ENCODE data around the gene GZMM.
"Not testable (repeated sequence)": the region's sequence is repeated elsewhere in the genome, so short reads cannot be mapped to it uniquely, and the experiment has no call there.

Gene GZMM

DNA sequence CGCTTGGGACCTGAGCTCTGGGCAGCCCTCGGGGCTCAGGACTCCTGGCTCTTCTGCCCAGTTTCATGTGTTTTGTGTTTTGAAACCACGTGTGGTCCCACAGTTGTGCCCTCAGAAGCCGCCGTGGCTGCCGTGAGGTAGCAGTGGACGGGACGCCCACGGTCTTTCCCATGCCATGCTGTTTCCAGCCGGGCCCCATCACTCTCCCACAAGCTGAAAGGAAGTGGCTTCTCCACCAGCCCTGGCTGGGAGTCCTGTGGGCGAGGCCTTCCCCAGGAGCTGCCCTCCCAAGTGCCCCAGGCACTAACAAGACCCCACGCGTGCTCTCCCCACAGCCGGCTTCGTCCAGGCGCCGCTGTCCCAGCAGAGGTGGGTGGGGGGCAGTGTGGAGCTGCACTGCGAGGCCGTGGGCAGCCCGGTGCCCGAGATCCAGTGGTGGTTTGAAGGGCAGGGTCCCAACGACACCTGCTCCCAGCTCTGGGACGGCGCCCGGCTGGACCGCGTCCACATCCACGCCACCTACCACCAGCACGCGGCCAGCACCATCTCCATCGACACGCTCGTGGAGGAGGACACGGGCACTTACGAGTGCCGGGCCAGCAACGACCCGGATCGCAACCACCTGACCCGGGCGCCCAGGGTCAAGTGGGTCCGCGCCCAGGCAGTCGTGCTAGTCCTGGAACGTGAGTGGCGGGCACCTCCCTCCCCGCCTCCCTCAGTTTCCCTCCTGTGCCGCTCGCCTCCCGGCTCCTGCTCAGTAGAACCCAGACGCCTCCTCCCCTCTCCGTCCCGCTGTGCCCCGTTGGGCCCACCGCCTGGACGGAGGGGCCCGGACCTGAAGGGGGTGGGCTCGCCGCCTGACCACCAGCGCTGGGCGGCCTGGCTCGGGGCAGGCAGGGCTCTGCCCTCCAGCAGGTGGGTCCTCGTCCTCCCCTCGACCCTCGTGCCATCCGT, 33.9 kb downstream of the GZMM start:
- Mint-ChIP-seq H3K4me3 (no peak overlapping the region), H3K27me3 (no peaks in the 10 kb centered on the region), H3K36me3 (ENCODE audit: insufficient read depth) (peaks cover 6% of the 10 kb centered on the region), H3K27ac (ENCODE audit: low read depth) (no peak overlapping the region), H3K4me1 (peaks cover 26% of the 10 kb centered on the region), H3K9me3 (no peaks in the 10 kb centered on the region)
- ATAC-seq (replicated peaks; ENCODE audit: extremely low read depth, poor library complexity, severe bottlenecking), result no peak
- DNase-seq (ENCODE audit: low spot score in 2 of 2), result no peak

DNA sequence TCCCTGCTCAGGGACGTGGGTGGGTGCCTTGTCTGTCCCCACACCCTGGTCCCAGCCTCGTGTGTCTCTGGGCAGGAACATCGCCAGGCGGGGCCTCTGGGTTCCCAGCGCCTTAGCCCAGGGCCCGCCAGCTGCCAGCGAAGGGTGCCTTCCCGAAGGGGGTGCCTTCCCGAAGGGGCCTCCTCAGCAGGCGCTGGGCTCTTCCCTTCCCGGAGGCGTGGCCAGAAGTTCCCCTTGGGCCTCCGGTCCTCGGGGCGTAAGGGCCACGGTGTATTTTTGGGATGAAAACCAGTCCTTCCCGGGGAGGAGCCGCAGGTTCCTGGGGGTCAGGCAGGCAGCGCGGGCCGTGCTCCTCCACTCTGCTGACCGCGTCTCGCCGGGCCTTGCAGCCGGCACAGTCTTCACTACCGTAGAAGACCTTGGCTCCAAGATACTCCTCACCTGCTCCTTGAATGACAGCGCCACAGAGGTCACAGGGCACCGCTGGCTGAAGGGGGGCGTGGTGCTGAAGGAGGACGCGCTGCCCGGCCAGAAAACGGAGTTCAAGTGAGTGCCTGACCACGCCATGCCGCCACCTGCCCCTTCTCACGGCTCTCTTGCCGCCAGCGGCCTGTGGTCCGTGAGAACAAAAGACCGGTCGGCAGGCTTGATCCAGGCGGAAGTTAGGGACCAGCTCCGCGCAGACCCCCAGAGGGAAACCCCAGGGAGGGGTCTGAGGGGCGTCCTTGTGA, 35.4 kb downstream of the GZMM start:
- no peak for ATAC-seq (replicated peaks; ENCODE audit: extremely low read depth, poor library complexity, severe bottlenecking)
- H3K9me3 Mint-ChIP-seq, result no peaks in the 10 kb centered on the region
- H3K36me3 Mint-ChIP-seq (ENCODE audit: insufficient read depth), result peaks cover 12% of the 10 kb centered on the region
- no peak for DNase-seq (ENCODE audit: low spot score in 2 of 2)
- no peaks in the 10 kb centered on the region for H3K27me3 Mint-ChIP-seq
- peaks cover 25% of the 10 kb centered on the region for H3K4me1 Mint-ChIP-seq
- no peak overlapping the region for H3K27ac Mint-ChIP-seq (ENCODE audit: low read depth)
- H3K4me3 Mint-ChIP-seq, result no peak overlapping the region

DNA sequence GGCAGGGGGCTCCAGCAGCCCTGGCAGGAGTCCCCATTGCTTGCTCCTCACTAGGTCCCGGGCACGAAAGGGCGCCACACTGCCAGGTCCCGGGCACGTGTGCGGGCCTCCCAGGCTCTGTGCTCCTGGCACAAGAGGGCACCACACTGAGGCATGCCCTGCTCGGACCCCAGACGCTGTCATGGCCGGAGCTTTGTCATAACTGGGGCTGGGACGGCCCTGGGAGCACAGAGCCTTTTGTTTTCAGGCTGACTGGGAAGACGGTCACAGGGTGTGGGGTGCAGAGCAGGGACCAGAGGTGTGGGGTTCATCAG, 35.9 kb downstream of the GZMM start:
- DNase-seq (ENCODE audit: low spot score in 2 of 2) (no peak), ATAC-seq (replicated peaks; ENCODE audit: extremely low read depth, poor library complexity, severe bottlenecking) (no peak)
- Mint-ChIP-seq H3K4me3 (no peak overlapping the region), H3K9me3 (no peaks in the 10 kb centered on the region), H3K36me3 (ENCODE audit: insufficient read depth) (peaks cover 12% of the 10 kb centered on the region), H3K4me1 (peaks cover 19% of the 10 kb centered on the region), H3K27ac (ENCODE audit: low read depth) (no peak overlapping the region), H3K27me3 (no peaks in the 10 kb centered on the region)

DNA sequence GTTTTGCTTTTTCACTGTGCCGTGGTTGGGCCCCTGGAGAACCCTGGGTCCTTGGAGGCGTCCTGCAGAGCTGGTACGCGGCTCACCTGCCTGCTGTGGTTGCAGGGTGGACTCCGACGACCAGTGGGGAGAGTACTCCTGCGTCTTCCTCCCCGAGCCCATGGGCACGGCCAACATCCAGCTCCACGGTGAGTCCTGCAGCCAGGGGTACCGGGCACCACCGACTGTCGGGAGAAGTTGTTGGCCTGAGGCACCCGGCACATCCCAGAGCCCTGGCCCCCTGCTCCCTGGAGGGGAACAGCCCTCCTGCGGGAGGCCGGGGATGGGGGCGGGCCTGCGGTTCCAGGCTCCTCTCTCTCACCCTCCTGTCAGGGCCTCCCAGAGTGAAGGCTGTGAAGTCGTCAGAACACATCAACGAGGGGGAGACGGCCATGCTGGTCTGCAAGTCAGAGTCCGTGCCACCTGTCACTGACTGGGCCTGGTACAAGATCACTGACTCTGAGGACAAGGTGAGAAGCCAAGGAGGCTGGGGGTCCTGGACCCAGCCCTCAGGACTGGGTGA, 36.5 kb downstream of the GZMM start:
- ATAC-seq (replicated peaks; ENCODE audit: extremely low read depth, poor library complexity, severe bottlenecking), result no peak
- H3K9me3 Mint-ChIP-seq, result no peaks in the 10 kb centered on the region
- DNase-seq (ENCODE audit: low spot score in 2 of 2), result no peak
- H3K27me3 Mint-ChIP-seq, result no peaks in the 10 kb centered on the region
- no peak overlapping the region for H3K27ac Mint-ChIP-seq (ENCODE audit: low read depth)
- H3K36me3 Mint-ChIP-seq (ENCODE audit: insufficient read depth), result peaks cover 12% of the 10 kb centered on the region
- no peak overlapping the region for H3K4me3 Mint-ChIP-seq
- H3K4me1 Mint-ChIP-seq, result peaks cover 15% of the 10 kb centered on the region

DNA sequence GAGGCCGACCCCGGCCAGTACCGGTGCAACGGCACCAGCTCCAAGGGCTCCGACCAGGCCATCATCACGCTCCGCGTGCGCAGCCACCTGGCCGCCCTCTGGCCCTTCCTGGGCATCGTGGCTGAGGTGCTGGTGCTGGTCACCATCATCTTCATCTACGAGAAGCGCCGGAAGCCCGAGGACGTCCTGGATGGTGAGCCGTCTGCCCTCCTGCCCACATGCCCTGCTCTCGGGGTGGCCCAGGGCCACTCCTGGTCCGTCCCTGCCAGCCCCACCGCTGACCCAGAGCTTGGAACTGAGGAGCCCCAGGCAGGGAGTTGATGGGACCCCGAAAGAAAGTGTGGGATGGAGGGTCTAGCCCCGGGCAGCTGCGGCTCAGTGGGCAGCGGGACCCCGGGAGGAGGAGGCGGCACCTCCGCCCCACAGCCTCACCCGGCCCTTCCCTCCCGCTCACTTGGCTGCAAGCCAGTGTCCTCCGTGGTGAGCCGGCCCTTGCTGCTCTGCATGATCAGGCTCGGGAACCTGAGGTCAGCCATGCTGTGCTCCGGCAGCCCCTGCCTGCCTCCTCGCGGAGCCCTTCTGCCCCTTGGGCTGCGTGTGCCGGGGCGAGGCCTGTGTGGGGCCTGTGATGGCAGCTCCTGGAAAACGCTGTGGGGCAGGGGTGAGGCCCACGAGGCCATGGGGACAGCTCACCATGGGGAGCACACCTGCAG, 37.7 kb downstream of the GZMM start:
- Mint-ChIP-seq H3K27me3 (peaks cover 9% of the 10 kb centered on the region), H3K27ac (ENCODE audit: low read depth) (no peak overlapping the region), H3K36me3 (ENCODE audit: insufficient read depth) (peaks cover 11% of the 10 kb centered on the region), H3K4me3 (no peak overlapping the region), H3K4me1 (peaks cover 11% of the 10 kb centered on the region), H3K9me3 (no peaks in the 10 kb centered on the region)
- DNase-seq (ENCODE audit: low spot score in 2 of 2) (no peak), ATAC-seq (replicated peaks; ENCODE audit: extremely low read depth, poor library complexity, severe bottlenecking) (no peak)

GRCh38 chr19:582497-583197, 38.8 kb downstream of the GZMM start:
- Mint-ChIP-seq H3K9me3 (no peaks in the 10 kb centered on the region), H3K27ac (ENCODE audit: low read depth) (no peak overlapping the region), H3K4me1 (peaks cover 6% of the 10 kb centered on the region), H3K27me3 (peaks cover 11% of the 10 kb centered on the region), H3K36me3 (ENCODE audit: insufficient read depth) (peaks cover 13% of the 10 kb centered on the region), H3K4me3 (no peak overlapping the region)
- no peak for DNase-seq (ENCODE audit: low spot score in 2 of 2)
- ATAC-seq (replicated peaks; ENCODE audit: extremely low read depth, poor library complexity, severe bottlenecking), result no peak

- Mint-ChIP-seq H3K4me3 (no peak overlapping the region), H3K36me3 (ENCODE audit: insufficient read depth) (peaks cover 12% of the 10 kb centered on the region), H3K9me3 (no peaks in the 10 kb centered on the region), H3K27ac (ENCODE audit: low read depth) (no peak overlapping the region), H3K4me1 (peaks cover 6% of the 10 kb centered on the region), H3K27me3 (peaks cover 11% of the 10 kb centered on the region)
- DNase-seq (ENCODE audit: low spot score in 2 of 2) (no peak), ATAC-seq (replicated peaks; ENCODE audit: extremely low read depth, poor library complexity, severe bottlenecking) (no peak)
Observed at GRCh38 chr19:583198-583967, 39.5 kb downstream of the GZMM start.

DNA sequence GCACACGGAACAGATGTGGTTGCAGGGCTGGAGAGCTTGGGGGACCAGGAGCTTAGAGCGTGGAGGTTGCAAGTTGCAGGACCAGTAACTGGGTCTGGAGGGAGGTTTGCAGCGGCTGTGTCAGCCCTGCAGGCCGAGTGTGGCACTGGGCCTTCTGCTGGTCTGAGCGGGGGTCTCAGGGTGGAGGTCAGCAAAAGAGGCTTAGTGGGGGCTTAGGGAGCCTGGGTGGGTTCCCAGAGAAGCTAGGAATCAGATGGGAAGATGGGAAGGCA, 40.1 kb downstream of the GZMM start:
- peaks cover 11% of the 10 kb centered on the region for H3K27me3 Mint-ChIP-seq
- no peak overlapping the region for H3K4me3 Mint-ChIP-seq
- ATAC-seq (replicated peaks; ENCODE audit: extremely low read depth, poor library complexity, severe bottlenecking) (no peak), DNase-seq (ENCODE audit: low spot score in 2 of 2) (no peak)
- H3K27ac Mint-ChIP-seq (ENCODE audit: low read depth), result no peak overlapping the region
- H3K9me3 Mint-ChIP-seq, result no peaks in the 10 kb centered on the region
- H3K36me3 Mint-ChIP-seq (ENCODE audit: insufficient read depth), result peaks cover 13% of the 10 kb centered on the region
- peaks cover 6% of the 10 kb centered on the region for H3K4me1 Mint-ChIP-seq

GRCh38 chr19:584240-585001, 40.6 kb downstream of the GZMM start:
- peaks cover 13% of the 10 kb centered on the region for H3K36me3 Mint-ChIP-seq (ENCODE audit: insufficient read depth)
- no peaks in the 10 kb centered on the region for H3K9me3 Mint-ChIP-seq
- H3K4me1 Mint-ChIP-seq, result peaks cover 6% of the 10 kb centered on the region
- no peak overlapping the region for H3K4me3 Mint-ChIP-seq
- ATAC-seq (replicated peaks; ENCODE audit: extremely low read depth, poor library complexity, severe bottlenecking), result peak; percentile 72
- no peak overlapping the region for H3K27ac Mint-ChIP-seq (ENCODE audit: low read depth)
- peak; percentile 47 to 69 for DNase-seq (ENCODE audit: low spot score in 2 of 2)
- peaks cover 11% of the 10 kb centered on the region for H3K27me3 Mint-ChIP-seq

GRCh38 chr19:585146-585545, 41.3 kb downstream of the GZMM start:
- not testable (repeated sequence) for H3K9me3 Mint-ChIP-seq; H3K27ac Mint-ChIP-seq (ENCODE audit: low read depth); H3K4me1 Mint-ChIP-seq; ATAC-seq (replicated peaks; ENCODE audit: extremely low read depth, poor library complexity, severe bottlenecking); DNase-seq (ENCODE audit: low spot score in 2 of 2); H3K4me3 Mint-ChIP-seq
- Mint-ChIP-seq H3K27me3 (peaks cover 11% of the 10 kb centered on the region), H3K36me3 (ENCODE audit: insufficient read depth) (peaks cover 13% of the 10 kb centered on the region)

GRCh38 chr19:585551-586110, 41.8 kb downstream of the GZMM start:
- Mint-ChIP-seq H3K27ac (ENCODE audit: low read depth) (no peak overlapping the region), H3K27me3 (peaks cover 11% of the 10 kb centered on the region), H3K36me3 (ENCODE audit: insufficient read depth) (peaks cover 15% of the 10 kb centered on the region), H3K4me3 (no peak overlapping the region), H3K4me1 (peaks cover 6% of the 10 kb centered on the region), H3K9me3 (no peaks in the 10 kb centered on the region)
- no peak for ATAC-seq (replicated peaks; ENCODE audit: extremely low read depth, poor library complexity, severe bottlenecking)
- no peak for DNase-seq (ENCODE audit: low spot score in 2 of 2)
